ENCODE data around the gene ZNF668. TPM values are rescaled to one million over a fixed set of nuclear protein-coding genes. Genes with fewer than 3 reads are reported as not detected.

Gene ZNF668
- total and polyA plus RNA-seq, 2 of the 8 experiments (the other 6 are each of a cell fraction or from before 2014, with no cell fraction given): 14.0 to 14.3 TPM

GRCh38 chr16:31094088-31094423, 20.0 kb upstream of the ZNF668 start (continued):
- TF ChIP-seq CHD7 (IDR thresholded peaks at IDR 0.05; ENCODE audit: insufficient replicate concordance, low read length): no peak
- TF ChIP-seq CHD2 (IDR thresholded peaks at IDR 0.05; ENCODE audit: low read length): no peak
- peak in 1 of 2 experiments; percentile 50; a peak in 1 of 4 replicates for TF ChIP-seq SIN3A (conservative IDR thresholded peaks at IDR 0.05 in 1 of 2, IDR thresholded peaks at IDR 0.05 in 1 of 2; ENCODE audit: low read depth in 1 of 2, low read length in 2 of 2)
- peak; percentile 87 for TF ChIP-seq MAX (IDR thresholded peaks at IDR 0.05)
- TF ChIP-seq SAP30 (IDR thresholded peaks at IDR 0.05; ENCODE audit: insufficient read depth, insufficient replicate concordance, low read length): peak; percentile 37
- TF ChIP-seq TEAD4 (IDR thresholded peaks at IDR 0.05; ENCODE audit: low read depth, low read length): no peak
- TF ChIP-seq KDM1A (IDR thresholded peaks at IDR 0.05; ENCODE audit: borderline replicate concordance, low read length): peak; percentile 72; the same call in 1 of the 2 replicates
- no peak for TF ChIP-seq POLR2AphosphoS5 (IDR thresholded peaks at IDR 0.05; ENCODE audit: low read depth, low read length)
- no peak for TF ChIP-seq KDM4A (IDR thresholded peaks at IDR 0.05; ENCODE audit: low read depth, low read length, severe bottlenecking)
- no peak for TF ChIP-seq RFX5 (IDR thresholded peaks at IDR 0.05; ENCODE audit: borderline replicate concordance, low read depth, low read length)
- TF ChIP-seq HDAC2 (IDR thresholded peaks at IDR 0.05; ENCODE audit: borderline replicate concordance in 1 of 2, low read depth in 2 of 2, low read length in 2 of 2): peak in 1 of 2 experiments; percentile 94; a peak in 1 of 4 replicates
